LNCAP (cell line): ENCODE data around the gene PRKCZ.

Experiments used
- TF ChIP-seq, protein P1 (sequence below): fragments of 450-650 bp; IDR thresholded peaks from 2 replicates; pipeline ENCODE4 v1.5.1; 2017; ENCODE audit warnings: mild to moderate bottlenecking

Gene PRKCZ

DNA sequence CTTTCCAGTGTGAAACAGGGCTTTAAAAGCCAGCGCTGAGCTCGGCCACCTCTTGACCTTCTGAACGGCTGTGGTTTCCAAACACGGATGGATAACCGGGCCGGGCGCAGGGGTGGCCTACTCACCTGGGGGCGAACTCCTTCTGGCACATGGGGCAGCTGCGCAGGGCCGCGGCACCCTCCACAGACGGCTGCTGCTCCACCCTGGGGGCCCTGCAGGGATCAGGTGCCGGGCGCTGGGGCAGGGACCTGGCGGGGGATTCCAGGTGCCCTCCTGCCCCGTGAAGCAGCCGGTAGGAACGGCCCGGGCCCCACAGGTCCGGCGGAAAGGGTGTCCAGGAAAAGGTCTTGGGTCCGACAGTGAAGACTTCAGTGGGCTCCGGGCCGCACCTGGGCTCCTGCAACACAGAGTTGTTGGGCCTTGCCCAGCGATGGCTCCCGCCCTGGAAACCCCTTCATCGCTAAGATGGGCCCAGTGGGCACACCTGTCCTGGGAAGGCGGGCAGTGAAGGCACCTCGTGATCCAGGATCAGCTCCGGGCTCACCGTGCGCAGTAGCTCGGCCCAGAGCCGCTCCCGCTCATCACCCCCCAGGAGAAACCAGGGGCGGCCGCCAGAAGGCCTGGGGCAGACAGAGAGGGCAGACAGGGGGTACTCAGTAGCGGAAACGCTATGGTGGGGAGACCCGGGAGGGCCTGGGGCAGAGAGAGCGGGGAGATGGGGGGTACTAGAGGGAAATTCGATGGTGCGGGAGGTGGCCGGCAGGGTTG lies 143.5 kb downstream of the PRKCZ start:
- TF ChIP-seq, protein P1, sequence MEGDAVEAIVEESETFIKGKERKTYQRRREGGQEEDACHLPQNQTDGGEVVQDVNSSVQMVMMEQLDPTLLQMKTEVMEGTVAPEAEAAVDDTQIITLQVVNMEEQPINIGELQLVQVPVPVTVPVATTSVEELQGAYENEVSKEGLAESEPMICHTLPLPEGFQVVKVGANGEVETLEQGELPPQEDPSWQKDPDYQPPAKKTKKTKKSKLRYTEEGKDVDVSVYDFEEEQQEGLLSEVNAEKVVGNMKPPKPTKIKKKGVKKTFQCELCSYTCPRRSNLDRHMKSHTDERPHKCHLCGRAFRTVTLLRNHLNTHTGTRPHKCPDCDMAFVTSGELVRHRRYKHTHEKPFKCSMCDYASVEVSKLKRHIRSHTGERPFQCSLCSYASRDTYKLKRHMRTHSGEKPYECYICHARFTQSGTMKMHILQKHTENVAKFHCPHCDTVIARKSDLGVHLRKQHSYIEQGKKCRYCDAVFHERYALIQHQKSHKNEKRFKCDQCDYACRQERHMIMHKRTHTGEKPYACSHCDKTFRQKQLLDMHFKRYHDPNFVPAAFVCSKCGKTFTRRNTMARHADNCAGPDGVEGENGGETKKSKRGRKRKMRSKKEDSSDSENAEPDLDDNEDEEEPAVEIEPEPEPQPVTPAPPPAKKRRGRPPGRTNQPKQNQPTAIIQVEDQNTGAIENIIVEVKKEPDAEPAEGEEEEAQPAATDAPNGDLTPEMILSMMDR, result no peak

- TF ChIP-seq, protein P1, result no peak
These were observed 144.2 kb downstream of the PRKCZ start, which contains the start of gene FAAP20 for GRCh38 chr1:2194319-2194897. Gene FAAP20, minus strand, starts transcription at chr1:2194772. Its CDS starts 23 bp downstream, at chr1:2194749.

GRCh38 chr1:2194898-2195673 lies 144.9 kb downstream of the PRKCZ start:
- TF ChIP-seq, protein P1, result peak; percentile 96

DNA sequence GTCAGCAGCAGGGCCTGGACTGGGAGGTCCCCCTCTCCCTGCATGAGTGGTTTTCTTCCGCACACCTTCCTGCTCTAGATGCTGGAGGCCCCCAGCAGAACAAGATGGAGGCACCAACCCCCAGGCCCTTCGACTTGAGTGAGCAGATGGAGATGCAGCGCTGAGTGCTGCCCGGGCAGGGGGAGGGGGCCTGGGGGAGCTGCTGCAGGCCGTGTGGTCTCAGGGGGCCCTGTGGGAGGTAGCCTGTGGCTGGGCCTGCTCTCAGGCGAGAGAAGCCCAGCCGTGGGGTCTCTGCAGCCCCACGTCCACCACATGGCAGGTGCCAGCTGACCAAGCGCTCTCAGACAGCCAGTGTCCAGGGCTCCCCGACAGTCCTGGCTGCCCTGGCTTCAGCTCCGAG lies 145.6 kb downstream of the PRKCZ start:
- TF ChIP-seq, protein P1, result no peak

DNA sequence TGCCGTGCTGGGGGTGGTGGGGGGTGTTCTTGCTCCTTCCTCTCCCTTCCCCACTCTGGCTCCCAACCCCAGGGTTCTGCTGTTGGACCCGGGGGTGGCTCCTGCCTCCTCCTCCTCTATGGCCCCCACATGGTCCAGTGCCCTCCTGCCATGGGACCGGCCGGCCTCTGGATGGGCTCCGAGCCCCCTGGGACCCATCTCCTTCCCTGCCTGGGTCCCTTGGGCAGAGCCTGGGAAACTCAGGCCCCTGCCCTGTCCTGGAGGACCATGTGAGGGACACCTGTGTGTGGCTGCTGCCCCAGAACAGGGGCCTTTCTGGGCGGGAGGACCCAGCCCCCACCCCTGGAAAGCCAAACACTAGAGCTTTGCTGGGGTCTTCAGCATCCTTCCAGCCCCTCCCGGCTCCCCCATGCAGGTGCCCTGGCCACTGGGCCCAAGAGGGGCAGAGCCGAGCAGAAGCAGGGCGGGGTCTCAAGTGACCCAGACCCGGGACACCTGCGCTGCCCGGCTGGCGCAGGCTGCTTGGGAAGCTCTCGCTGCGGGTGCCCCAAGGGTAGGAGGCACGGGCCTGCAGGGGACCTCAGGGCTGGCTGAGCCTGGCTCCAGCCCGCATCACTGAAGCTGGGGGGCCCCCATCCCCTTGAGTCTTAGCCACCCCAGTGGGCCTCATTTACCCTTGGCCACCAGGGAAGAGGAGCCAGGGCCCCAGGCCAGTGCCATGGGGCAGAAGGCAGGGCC lies 146.9 kb downstream of the PRKCZ start:
- TF ChIP-seq, protein P1, result no peak

DNA sequence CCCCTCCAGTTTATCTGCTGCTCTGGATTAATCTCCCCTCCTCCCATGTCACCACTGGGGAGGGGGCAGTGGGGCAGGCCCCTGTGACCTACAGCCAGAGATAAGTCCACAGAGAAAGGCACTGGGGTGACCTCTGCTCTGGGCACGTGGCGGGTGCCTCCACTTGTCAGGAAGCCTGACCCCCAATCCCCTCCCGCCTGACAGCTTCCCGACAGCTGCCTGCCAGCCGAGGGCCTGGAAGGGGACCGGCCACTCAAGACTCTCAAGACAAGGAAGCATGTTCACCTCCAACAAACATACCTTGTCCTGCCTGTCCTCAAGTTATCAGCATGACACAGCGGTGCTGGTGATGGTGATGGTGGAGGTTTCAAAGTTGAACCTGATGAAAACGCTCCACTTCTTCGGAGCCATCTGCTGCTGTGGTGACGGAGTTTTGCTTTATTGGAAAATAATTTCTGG lies 147.5 kb downstream of the PRKCZ start:
- TF ChIP-seq, protein P1, result no peak

GRCh38 chr1:2198571-2198970 lies 148.4 kb downstream of the PRKCZ start:
- TF ChIP-seq, protein P1, result no peak
